ENCODE results near the gene TAS2R31.
"Not testable (repeated sequence)": the region's sequence is repeated elsewhere in the genome, so short reads cannot be mapped to it uniquely, and the experiment has no call there.

TAS2R31 gene, protein sequence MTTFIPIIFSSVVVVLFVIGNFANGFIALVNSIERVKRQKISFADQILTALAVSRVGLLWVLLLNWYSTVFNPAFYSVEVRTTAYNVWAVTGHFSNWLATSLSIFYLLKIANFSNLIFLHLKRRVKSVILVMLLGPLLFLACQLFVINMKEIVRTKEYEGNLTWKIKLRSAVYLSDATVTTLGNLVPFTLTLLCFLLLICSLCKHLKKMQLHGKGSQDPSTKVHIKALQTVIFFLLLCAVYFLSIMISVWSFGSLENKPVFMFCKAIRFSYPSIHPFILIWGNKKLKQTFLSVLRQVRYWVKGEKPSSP

DNA sequence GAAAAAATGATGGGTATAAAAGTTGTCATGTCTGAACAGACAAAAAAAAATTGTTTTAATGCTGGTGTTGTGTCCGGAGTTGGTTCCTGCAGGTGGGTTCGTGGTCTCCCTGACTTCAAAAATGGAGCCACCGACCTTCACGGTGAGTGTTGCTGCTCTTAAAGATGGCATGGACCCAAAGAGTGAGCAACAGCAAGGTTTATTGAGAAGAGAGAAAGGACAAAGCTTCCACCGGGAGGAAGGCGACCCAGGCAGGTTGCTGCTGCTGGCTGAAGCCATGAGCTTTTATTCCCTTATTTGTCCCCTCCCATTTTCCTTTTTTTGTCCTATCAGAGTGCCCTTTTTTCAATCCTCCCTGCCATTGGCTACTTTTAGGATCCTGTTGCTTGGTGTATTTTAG lies at the start of gene TAS2R31:
Gene TAS2R31, minus strand, starts transcription at position 101 of the 400 bp plus-strand sequence. Its CDS starts 72 bp downstream, at position 29.
- DNase-seq (ENCODE audit: low read depth, low spot score): no peak

DNA sequence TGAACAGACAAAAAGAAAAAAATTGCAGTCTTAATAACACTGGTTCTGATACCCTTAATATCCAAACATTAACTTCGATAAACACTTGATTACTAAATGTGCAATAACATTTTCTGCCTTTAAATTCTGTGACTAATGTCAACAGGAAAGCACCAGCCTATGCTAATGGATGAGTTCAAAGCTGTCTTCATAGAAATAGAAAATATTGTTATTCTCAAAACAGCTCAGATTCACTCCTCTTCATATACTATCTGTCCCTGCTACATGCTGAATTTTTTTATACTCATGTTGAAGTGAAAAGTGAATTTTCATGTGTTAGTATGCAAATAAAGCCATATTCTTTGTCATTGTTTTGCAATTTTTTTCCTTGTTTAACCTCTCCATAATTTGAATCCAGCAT lies 47.0 kb upstream of the TAS2R31 start:
- no peak for DNase-seq (ENCODE audit: low read depth, low spot score)

DNA sequence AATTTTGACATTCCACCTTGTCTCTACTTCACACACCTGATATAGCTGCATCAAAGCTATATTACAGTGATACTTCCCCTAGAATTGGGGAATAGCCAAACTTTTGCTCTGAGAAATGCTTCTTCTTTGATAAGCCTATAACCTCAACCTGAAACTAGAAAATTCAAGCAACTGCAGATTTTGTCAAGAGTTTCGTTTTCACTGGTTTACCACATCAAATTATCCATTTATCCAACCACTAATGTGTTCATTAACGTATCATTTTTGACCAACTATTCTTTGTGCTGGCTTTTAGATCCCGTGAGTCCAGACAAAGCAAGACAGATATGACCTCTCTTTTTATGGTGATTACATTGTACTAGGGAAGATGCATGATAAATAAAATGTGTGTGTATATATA lies 44.4 kb upstream of the TAS2R31 start:
- no peak for DNase-seq (ENCODE audit: low read depth, low spot score)

DNA sequence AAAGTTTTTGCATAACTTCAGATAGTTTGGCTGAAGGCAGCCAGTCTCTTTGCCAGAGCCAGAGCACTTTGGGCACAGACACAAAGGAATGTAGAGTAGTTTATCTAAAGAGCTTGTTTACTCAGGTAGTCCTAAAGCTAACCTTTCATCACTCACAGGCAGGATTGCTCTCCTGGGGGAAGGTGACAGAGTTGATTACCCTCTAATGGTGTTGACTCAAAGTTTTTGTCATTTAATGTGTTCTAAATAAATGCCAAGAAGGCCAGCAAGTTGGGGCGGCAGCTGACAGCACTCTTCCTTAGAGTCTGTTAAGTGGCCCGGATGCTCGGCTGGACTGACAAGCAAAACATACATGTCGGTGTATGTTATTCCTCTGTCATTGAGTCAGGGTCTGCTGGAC lies 40.2 kb upstream of the TAS2R31 start:
- DNase-seq (ENCODE audit: low read depth, low spot score): no peak

DNA sequence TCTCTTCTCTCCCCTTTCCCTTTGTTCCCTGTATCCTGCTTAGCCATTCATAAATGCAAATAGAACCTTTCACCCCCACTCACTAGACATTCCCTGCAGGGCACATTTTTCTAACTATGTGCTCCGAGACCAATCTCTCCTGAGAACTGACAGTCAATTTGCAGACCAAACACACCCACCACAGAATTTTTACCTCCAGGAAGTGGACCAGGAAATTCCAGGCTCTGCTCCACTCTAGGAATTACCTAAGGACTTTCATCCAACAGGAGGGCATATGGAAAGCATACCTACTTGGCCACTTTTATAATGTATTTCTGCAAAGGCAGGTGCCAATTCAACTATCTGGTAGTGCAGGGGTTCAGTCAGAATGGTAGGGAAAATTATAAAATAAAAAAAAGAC lies 39.8 kb upstream of the TAS2R31 start:
- no peak for DNase-seq (ENCODE audit: low read depth, low spot score)

DNA sequence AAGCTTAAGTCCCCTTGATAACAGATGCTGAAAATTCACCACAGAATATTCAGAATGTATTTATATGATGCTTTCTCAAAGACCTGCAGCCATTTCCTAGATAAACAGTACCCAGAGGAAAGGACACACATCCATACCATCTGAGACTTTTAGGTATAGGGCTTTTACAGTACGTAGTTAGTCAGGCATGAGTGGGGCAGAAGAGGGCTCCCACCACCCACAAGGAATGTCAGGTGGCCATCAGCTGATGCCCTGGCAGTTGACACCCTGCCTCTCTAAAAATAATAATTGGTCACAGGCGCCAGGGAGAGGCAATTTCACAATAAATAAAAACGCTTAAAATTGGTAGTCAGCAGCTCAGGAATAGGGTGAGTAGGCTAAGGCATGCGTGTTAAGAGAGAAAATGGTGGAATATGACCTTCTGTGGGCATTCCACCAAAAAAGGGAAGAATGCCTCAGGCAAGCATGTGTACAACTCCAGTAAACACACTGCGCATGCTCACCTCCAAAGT lies 38.7 kb upstream of the TAS2R31 start:
- no peak for DNase-seq (ENCODE audit: low read depth, low spot score)

DNA sequence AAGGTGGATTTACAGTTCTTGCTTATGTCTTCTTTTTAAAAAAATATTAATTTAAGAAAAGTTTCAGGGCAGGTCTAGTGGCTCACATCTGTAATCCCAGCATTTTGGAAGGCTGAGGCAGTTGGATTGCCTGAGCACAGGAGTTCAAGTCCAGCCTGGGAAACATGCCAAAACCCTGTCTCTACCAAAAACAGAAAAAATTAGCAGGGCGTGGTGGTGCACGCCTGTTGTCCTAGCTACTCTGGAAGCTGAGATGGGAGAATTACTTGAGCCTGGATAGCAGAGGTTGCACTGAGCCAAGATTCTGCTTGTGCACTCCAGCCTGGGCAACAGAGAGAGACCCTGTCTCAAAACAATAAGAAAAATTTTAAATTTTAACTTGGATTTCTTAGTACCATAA lies 36.3 kb upstream of the TAS2R31 start:
- DNase-seq (ENCODE audit: low read depth, low spot score): peak; percentile 48

DNA sequence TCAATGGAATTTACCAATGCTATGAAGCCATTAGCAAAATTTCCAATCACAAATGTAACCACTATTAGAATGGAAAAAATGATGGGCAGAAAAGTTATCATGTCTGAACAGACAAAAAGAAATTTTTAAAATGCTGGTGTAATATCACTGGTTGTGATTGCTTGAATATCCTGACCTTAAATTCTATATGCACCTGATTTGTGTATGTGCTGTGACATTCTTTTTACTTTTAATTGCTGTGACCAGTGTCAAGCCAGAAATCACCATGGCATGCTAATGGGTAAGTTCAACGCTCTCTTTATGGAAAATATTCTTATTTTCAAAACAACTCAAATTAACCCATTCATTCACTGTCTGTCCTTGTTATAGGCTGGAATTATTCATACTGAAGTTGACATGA lies 31.0 kb upstream of the TAS2R31 start, which contains the start of gene TAS2R46:
Gene TAS2R46, minus strand, starts transcription at position 101 of the 400 bp plus-strand sequence. Its CDS starts 0 bp downstream, at position 101.
- not testable (repeated sequence) for DNase-seq (ENCODE audit: low read depth, low spot score)

DNA sequence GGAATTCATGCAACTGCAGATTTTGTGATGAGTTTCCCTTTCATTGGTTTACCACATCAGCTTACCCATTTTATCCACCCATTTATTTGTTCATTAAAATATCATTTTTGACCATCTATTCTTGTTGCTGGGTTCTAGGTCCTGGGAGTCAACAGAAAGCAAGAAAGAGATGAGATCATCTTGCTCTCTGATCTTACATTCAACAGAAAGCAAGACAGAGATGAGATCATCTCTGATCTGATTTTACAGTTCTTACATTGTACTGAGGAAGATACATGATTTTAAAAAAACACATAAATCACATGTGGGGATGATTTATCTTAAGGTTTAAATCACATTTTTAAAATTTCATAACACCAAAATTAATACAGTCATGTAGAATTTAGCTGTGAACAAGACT lies 28.6 kb upstream of the TAS2R31 start:
- no peak for DNase-seq (ENCODE audit: low read depth, low spot score)

DNA sequence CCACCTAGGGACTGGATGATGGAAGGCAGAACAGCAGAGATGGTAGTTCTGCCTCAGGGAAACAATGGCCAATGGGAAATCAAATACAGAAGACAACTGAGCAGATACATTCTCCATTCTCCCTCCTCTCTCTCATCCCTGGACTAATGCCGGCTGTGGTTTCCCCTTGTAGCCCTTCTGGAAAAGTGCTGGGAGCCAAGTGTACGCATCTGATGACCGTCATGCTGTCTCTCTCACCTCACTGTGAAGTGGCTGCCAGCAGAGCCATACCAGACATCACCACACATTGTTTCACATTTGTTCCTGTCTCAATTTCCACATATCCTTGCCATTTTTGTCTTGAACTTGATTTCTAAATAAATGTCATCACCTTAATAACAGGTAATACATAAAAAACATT lies 27.8 kb upstream of the TAS2R31 start:
- no peak for DNase-seq (ENCODE audit: low read depth, low spot score)

DNA sequence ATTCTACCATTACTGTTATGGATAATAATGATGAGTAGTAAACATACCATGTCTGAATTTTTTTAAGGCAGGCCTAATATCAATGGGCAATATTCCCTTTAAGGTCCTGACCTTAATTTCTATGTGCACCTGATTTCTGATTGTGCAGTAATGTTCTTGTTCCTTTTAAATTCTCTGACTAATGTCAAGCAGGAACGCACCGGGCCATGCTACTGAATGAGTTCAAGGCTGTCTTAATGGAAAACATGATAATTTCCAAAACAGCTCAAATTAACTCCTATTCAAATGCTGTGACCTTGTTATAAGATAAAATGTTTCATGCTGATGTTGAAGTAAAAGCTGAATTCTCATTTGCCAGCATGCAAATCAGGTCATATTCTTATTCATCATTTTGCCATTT lies 24.1 kb upstream of the TAS2R31 start:
- DNase-seq (ENCODE audit: low read depth, low spot score): no peak

DNA sequence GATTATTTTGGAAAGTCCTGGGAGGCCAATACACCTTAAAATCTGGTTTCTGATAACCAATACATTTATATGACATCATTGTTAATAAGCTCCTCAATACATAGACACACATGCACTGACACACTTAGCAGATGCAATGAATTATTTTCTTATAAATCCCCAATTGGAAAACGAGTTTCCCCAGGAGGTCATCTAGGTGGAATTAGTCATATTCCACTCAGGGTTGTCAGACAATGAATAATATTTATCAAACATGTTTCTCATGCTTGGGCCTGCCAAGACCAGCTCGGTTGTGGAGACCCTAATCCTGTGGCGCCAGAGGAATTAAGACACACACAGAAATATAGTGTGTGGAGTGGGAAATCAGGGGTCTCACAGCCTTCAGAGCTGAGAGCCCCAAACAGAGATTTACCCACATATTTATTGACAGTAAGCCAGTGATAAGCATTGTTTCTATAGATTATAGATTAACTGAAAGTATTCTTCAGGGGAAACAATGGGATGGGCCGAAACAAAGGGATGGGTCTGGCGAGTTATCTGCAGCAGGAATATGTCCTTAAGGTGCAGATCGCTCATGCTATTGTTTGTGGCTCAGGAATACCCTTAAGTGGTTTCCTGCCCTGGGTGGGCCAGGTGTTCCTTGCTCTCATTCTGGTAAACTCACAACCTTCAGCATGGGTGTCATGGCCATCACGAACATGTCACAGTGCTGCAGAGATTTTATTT lies 18.8 kb upstream of the TAS2R31 start:
- DNase-seq (ENCODE audit: low read depth, low spot score): not testable (repeated sequence)

DNA sequence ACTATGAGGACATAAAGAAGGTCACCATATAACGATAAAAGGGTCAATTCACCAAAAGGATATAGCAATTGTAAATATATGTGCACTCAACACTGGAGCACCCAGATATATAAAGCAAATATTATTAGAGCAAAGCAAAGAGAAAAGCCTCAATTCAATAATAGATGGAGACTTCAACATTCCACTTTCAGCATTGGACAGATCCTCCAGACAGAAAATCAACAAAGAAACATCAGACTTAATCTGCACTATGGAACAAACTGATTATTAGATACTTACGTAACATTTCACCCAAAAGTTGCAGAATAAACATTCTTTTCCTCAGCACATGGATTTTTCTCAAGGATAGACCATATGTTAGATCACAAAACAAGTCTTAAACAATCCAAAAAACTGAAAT lies 10.2 kb upstream of the TAS2R31 start:
- DNase-seq (ENCODE audit: low read depth, low spot score): not testable (repeated sequence)

DNA sequence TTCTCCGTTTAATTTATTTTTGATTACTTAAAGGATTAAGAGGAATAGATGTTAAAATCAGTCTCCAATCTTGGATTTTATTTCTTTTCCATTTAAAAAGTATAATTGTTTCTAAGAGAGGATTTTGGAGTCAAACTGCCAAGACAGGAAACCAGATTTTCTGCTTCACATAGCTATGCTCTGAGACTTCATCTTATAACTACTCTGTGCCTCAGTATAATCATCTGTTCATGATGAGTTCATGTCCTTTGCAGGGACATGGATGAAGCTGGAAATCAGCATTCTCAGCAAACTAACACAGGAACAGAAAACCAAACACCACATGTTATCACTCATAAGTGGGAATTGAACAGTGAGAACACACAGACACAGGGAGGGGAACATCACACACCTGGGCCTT lies 9.0 kb upstream of the TAS2R31 start:
- DNase-seq (ENCODE audit: low read depth, low spot score): no peak

DNA sequence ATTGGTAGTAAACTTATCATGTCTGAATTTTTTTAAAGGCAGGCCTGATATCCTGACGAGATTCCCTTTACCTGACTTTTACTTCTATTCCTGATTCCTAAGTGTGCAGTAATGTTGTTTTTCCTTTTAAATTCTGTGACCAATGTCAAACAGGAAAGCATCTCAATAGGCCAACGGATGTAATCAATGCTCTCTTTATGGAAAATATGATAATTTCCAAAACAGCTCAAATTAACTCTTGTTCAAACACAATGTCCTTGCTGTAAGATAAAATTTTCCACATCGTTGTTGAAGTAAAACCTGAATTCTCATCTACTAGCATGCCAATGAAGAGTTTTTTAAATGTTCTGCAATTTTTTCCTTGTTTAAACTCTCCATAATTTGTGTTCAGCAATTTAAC lies 8.0 kb upstream of the TAS2R31 start:
- no peak for DNase-seq (ENCODE audit: low read depth, low spot score)

DNA sequence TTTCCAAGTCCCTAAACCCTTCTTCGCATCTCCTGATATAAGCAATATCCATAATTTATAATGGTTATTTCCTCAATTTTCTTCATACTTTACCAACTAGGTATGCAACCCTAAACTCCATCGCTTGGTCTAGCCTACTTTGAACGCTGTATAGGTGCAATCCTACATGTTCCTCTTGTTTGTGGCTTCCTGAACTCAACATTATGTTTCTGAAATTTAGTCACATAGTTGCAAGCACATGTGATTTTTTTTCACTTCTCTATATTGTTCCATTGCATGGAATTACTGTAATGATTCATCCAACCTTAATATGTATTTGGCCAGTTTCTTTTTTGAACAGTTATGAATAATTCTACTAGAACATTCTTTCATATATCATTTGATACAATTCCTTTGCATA lies 2.8 kb upstream of the TAS2R31 start:
- not testable (repeated sequence) for DNase-seq (ENCODE audit: low read depth, low spot score)

DNA sequence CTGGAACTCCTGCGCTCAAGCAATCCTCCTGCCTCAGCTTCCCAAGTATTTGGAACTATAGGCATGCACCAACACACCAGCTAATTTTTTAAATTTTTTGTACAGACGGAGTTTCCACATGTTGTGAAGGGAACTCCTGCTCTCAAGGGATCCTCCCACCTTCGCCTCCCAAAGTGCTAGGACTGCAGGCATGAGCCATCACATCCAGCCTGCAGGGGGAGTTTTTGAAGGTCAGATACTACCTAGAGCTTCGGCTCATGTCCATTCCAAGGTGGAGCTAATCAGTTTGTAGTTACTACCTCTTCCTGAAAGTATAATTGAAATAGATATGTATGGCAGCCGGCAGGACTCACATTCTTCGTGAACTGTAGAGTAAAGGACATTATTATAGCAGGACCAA lies 5.1 kb downstream of the TAS2R31 start:
- no peak for DNase-seq (ENCODE audit: low read depth, low spot score)

DNA sequence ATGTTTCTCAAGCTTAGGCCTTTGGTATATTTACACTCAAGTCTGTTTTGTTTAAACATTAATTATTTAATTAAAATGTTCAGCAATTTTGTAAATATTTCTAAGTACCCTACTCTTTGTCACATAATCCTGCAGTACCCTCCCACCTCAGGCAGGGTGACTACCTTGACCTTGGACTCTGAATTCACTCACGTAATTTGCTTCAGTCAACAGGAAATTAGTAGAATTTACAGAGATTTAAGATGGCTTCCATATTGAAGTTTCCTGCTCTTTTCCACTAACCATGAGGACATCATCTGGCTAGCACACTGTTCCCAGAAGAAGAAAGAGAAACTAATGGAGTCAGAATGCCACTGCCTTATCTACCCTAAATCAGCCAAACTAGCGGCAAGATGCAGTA lies 7.8 kb downstream of the TAS2R31 start:
- no peak for DNase-seq (ENCODE audit: low read depth, low spot score)

DNA sequence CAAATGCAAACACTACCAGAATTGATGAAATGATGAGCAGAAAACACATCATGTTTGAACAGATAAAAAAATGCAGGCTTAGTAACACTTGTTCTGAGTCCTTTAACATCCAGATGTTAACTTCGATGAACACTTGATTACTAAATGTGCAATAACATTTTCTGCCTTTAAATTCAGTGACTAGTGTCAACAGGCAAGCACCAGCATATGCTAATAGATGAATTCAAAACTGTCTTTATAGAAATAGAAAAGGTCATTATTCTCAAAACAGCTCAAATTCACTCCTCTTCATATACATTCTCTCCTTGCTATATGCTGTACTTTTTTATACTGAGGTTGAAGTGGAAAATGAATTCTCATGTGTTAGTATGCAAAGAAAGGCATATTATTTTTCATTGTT lies 8.7 kb downstream of the TAS2R31 start, which contains the start of gene TAS2R19:
Gene TAS2R19, minus strand, starts transcription at position 101 of the 400 bp plus-strand sequence. Its CDS starts 49 bp downstream, at position 52.
- DNase-seq (ENCODE audit: low read depth, low spot score): no peak

DNA sequence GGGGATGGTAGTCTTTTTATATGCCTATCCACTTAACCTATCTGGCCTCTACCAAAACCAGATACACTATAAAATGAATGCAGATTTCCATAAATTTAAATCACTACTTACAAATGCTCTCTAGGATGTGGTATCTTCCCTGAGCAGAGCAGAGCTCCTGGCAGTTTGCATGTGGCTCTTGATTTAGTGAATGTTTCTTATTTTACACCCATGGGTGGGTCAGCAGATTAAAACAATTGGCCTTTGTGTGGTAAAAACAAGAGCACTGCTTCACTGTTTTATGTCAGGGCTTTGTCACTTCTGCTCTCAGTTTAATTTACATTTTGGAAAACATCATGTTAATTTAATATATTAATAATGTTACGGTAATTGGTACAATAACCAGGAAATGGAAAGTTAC lies 14.3 kb downstream of the TAS2R31 start:
- DNase-seq (ENCODE audit: low read depth, low spot score): no peak

DNA sequence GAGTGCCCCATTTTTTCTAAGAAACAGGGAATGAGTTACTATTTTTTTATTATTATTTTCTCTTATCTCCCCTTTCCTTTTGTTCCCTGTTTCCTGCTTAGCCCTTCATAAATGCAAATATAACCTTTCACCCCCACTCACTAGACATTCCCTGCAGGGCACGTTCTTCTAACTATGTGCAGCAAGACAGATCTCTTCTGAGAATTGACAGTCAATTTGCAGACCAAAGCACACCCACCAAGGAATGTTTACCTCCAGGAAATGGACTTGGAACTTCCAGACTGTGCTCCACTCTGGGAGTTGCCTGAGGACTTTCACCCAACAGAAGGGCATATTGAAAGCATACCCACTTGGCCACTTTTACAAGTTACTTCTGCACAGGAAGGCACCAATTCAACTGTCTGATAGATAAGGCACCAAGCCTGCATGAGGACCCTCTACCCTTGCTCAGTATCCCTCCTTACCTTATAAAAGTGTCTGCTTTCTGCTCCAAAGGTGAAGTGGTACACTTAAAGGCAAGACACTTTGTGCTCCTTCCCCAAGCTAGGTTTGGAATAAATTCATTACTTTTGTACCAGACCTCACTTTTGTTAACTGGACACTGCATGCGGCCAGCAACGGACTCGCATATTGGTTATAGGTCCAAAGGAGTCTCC lies 15.3 kb downstream of the TAS2R31 start:
- no peak for DNase-seq (ENCODE audit: low read depth, low spot score)

DNA sequence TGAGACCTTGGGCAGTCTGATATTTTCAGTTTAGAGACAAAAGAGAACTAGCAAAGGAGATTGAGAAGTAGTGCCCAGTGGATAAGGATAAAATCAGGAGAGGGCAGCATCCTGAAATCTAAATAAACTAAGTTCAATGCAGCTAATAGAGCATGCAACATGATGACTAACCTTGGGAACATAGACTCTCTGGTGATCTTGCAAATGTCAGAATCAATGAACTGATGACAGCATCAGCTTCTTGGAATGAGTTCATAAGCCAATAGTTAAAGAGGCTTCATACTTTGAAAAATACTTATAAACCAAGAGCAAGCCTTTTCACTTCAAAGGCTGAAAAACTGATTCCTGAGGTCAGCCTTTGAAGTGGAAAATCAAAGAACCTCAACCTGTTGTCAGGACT lies 17.0 kb downstream of the TAS2R31 start:
- peak; percentile 29 for DNase-seq (ENCODE audit: low read depth, low spot score)

Measured in astrocyte of the hippocampus (primary cell).